ENCODE results near the gene ZNF213.
"Not testable (repeated sequence)": the region's sequence is repeated elsewhere in the genome, so short reads cannot be mapped to it uniquely, and the experiment has no call there.

The ZNF213 gene

GRCh38 chr16:3129137-3130131 lies 5.4 kb upstream of the ZNF213 start:
- DNase-seq, result peak; percentile 80

GRCh38 chr16:3131755-3132377 lies 3.0 kb upstream of the ZNF213 start:
- no peak for DNase-seq

DNA sequence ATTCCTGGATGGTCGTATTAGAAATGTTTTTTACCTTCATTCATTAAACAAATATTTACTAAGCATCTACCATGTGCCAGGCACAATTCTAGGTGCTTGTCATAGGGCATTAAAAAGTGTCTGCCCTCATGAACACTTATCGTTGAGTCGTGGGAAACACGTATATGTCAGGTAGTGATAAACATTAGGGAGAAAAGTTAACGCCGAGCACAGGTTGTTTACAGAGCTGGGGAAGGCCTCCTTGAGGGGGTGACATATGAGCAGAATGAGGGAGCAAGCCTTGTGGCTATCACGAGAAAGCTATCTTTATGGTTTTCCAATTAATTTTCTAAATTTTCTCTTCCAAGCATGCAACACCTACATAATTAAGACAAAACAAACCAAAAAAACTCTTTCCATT lies 985 bp upstream of the ZNF213 start:
- no peak for DNase-seq

DNA sequence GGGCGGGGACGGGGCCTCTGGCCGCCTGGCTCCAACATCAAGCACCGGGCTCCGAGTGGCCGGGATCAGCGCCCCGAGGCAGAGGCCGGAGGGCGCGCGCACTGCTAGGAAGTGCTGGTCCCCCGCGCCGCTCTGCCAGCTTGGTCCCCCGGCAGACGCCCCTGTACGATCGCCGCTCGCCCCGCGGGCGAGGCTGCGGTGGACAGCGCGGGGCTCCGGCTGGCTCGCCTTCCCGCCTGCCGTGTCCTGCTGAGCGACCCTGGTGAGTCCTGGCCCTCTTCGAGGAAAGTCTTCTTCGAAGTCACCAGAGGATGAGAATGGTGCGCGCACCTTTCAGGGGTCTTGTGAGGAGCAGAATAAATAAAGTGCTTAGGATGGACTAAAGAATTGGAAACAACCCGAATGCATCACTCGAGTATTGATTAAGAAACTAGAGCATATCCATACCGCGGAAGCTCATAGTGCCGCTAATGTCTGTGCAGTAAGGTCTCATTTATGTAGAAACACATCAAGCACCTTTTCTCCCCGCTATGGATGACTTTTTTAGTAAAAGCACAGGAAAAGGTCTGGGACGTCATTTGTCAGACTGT lies 392 bp downstream of the ZNF213 start:
- no peak for DNase-seq

GRCh38 chr16:3137267-3137666 lies 2.4 kb downstream of the ZNF213 start:
- DNase-seq, result no peak

GRCh38 chr16:3138342-3138741 lies 3.5 kb downstream of the ZNF213 start:
- DNase-seq, result no peak

- no peak for DNase-seq
Measured at GRCh38 chr16:3138823-3139426, 4.1 kb downstream of the ZNF213 start.

- DNase-seq, result not testable (repeated sequence)
Measured at GRCh38 chr16:3139561-3139960, 4.7 kb downstream of the ZNF213 start.

DNA sequence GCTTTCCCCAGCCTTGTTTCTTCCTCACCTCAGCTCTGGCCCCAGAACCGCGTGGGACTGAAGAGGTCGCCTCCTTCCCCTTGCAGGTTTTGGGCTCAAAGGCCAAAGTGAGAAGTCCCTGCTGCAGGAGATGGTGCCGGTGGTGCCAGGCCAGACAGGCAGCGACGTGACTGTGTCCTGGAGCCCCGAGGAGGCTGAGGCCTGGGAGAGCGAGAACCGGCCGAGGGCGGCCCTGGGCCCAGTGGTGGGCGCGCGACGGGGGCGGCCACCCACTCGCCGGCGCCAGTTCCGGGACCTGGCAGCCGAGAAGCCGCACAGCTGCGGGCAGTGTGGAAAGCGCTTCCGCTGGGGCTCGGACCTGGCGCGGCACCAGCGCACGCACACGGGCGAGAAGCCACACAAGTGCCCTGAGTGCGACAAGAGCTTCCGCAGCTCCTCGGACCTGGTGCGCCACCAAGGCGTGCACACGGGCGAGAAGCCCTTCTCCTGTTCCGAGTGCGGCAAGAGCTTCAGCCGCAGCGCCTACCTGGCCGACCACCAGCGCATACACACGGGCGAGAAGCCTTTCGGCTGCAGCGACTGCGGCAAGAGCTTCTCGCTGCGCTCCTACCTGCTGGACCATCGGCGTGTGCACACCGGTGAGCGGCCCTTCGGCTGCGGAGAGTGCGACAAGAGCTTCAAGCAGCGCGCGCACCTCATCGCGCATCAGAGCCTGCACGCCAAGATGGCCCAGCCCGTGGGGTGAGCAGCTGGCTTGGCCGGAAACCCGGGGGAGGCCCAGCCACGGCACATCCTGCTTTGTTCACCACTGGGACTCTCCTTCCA lies 6.0 kb downstream of the ZNF213 start:
- no peak for DNase-seq

DNA sequence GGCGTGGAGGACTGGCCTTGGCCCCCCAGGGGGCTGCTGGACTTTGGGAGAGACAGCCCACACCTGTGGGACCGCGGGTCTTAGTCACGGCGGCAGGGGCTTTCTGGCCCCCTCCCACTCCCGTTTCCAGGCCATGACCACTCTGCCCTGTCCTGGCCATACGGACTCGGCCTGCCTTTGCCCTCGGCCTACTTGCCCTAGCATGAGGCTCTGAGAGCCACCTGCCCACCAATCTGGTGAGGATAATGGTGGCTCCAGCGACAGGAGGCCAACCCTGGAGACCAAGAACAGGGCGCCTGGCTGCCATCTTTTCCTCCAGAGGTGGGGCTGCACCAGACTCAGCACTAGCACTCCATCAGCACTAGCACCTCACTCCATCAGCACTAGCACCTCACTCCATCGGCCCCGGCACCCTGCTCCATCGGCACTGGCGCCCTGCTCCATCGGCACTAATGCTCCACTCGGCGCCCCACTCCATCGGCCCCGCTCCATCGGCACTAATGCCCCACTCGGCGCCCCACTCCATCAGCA lies 7.0 kb downstream of the ZNF213 start:
- no peak for DNase-seq

DNA sequence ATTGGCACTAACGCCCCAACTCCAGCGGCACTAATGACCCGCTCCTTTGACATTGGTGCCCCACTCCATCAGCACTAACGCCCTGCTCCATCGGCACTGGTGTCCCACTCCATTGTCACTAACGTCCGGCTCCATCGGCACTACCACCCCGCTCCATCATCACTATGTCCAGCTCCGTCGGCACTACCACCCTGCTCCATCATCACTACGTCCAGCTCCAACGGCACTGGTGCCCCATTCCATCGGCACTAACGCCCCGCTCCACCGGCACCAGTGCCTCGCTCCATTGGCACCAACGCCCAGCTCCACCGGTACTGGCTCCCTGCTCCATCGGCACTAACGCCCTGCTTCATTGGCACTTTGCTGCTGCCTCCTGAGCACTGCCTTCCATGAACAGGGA lies 7.5 kb downstream of the ZNF213 start:
- no peak for DNase-seq

DNA sequence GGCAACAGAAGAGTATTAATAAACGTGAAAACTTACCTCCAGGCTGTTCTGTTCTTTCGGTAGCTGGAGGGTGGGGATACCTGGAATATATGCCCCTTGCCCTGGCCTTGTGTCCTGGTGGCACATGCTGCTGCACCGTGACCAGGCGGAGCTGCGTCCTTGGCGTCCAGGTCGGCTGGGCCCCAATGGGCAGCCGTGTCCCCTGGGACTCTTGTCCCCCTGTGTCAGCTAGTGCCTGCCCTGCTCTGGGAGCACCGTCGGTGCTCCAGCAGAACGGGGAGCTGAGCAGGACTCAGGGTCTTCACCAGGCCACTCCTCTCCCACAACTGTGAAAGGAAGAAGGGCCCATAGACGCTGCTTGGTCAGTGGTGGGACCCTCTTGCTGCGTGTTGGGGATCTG lies 7.9 kb downstream of the ZNF213 start:
- no peak for DNase-seq

GRCh38 chr16:3143189-3143588 lies 8.4 kb downstream of the ZNF213 start:
- no peak for DNase-seq

- DNase-seq, result no peak
Measured at GRCh38 chr16:3143598-3144320, 8.9 kb downstream of the ZNF213 start.

DNA sequence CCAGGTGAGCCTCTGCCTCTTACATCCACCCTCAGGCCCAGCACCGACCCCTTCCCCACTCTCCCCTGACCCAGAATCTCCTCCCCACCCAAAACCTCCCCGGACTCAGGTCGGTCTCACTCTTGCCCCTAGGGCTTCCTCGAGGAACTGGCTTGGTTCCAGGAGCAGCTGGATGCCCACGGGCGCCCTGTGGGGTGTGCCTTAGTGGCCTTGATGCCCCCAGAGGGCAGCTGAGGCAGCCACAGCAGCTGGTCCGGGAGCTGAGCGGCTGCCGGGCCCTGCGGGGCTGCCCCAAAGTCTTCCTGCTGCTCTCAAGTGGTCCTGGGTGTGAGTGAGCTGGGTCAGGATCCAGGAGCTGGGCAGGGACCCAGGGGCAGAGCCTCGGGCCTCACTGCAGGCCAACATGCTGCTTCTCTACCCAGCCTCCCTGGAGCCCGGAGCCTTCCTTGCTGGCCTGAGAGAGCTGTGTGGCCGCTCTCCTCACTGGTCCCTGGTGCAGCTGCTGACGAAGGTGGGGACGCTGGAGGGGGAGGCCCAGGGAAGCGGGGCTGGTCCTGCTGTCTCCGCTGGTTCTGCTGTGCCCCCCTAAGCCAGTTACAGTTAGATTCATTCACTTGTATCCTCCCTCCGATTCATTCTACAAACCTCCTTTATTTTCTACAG lies 9.6 kb downstream of the ZNF213 start:
- no peak for DNase-seq

DNA sequence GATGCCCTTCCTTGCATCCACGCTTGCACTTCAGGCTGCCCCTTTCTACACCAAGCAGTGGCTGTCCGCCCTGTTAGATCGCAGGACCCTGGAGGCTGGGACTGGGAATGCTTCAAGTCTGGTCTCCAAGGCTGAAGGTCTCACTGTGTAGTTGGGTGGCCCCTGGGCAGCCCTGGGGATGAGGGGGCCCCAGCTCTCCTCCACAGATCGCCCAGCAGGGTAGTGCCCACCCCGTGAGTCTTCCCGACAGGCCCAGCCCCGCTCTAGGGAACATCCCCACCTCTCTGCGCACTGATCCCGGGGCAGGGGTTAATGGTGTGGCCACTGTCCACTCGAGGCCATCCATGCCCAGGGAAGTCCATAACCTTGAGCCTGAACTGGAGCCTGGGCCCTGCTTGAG lies 10.3 kb downstream of the ZNF213 start:
- no peak for DNase-seq

- DNase-seq, result no peak
Measured at GRCh38 chr16:3145660-3146059, 10.8 kb downstream of the ZNF213 start.

- DNase-seq, result no peak
Measured at GRCh38 chr16:3147046-3147756, 12.4 kb downstream of the ZNF213 start.

DNA sequence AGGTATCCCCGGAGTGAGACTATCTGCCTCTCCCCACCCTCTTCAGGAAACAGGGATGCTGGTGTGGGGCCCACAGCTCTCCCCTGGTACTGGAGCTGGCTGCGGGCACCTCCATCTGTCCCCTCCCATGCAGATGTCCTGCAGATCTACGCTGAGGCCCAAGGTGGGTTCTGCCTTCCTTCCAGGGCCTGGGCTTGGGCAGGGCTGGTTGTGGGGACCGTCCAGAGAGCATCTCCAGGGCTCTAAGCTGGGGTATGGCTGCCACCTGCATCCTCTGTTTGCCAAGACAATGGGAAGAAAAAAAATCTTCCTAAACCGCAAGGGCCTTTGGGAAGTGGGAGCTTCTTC lies 12.9 kb downstream of the ZNF213 start:
- no peak for DNase-seq

Data from NCI-H1694 (cell line).